Measurements from ENCODE around the gene OR9G4. TPM values are rescaled to one million over a fixed set of nuclear protein-coding genes. Genes with fewer than 3 reads are reported as not detected.

The OR9G4 gene
- total RNA-seq, 2 experiments from 2014 or later, result not detected

DNA sequence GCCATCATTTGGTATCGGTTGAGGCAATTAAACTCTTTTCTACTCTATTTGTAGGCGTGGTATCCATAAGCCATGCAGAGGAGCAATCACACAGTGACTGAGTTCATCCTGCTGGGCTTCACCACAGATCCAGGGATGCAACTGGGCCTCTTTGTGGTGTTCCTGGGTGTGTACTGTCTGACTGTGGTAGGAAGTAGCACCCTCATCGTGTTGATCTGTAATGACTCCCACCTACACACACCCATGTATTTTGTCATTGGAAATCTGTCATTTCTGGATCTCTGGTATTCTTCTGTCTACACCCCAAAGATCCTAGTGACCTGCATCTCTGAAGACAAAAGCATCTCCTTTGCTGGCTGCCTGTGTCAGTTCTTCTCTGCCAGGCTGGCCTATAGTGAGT, 8.4 kb downstream of the OR9G4 start:
- no TSS peak for BruUV-seq (replicated peaks)
- Histone ChIP-seq H3K4me3 (ENCODE audit: low read depth, low read length, poor library complexity, severe bottlenecking) (no peak overlapping the region), H3K4me2 (ENCODE audit: low read length) (no peak overlapping the region), H3K9me2 (ENCODE audit: insufficient read depth, low read length) (no peaks in the 10 kb centered on the region), H3K27ac (ENCODE audit: low read depth, low read length, poor library complexity, severe bottlenecking) (no peak overlapping the region), H4K20me1 (ENCODE audit: insufficient read depth, low read length) (no peaks in the 10 kb centered on the region), H3K4me1 (ENCODE audit: insufficient read depth, low read length, poor library complexity, severe bottlenecking) (no peaks in the 10 kb centered on the region), H3K79me2 (ENCODE audit: insufficient read depth, low read depth, low read length) (no peaks in the 10 kb centered on the region), H2AFZ (ENCODE audit: low read length) (no peak overlapping the region), H3K36me3 (ENCODE audit: insufficient read depth, low read length) (no peaks in the 10 kb centered on the region), H3K9me3 (ENCODE audit: low read length) (no peaks in the 10 kb centered on the region)
- ChIA-PET CTCF (ENCODE audit: unreplicated experiment) (no interaction called here), POLR2A (no interaction called here)
- no peak for TF ChIP-seq EZH2phosphoT487 (IDR thresholded peaks at IDR 0.05; ENCODE audit: borderline replicate concordance, low read depth, low read length)
- TF ChIP-seq CTCF (conservative IDR thresholded peaks at IDR 0.05; ENCODE audit: low read length), result no peak
- DNase-seq (ENCODE audit: low spot score), result no peak
- intact Hi-C loops (cut with micrococcal nuclease; ENCODE audit: unreplicated experiment), result no loop called here

- Histone ChIP-seq H2AFZ (ENCODE audit: low read length) (no peak overlapping the region), H3K4me2 (ENCODE audit: low read length) (no peak overlapping the region), H3K9me3 (ENCODE audit: low read length) (no peaks in the 10 kb centered on the region), H3K36me3 (ENCODE audit: insufficient read depth, low read length) (no peaks in the 10 kb centered on the region), H4K20me1 (ENCODE audit: insufficient read depth, low read length) (no peaks in the 10 kb centered on the region), H3K79me2 (ENCODE audit: insufficient read depth, low read depth, low read length) (no peaks in the 10 kb centered on the region), H3K27ac (ENCODE audit: low read depth, low read length, poor library complexity, severe bottlenecking) (no peak overlapping the region), H3K9me2 (ENCODE audit: insufficient read depth, low read length) (no peaks in the 10 kb centered on the region), H3K4me1 (ENCODE audit: insufficient read depth, low read length, poor library complexity, severe bottlenecking) (no peaks in the 10 kb centered on the region), H3K4me3 (ENCODE audit: low read depth, low read length, poor library complexity, severe bottlenecking) (no peak overlapping the region)
- intact Hi-C loops (cut with micrococcal nuclease; ENCODE audit: unreplicated experiment), result no loop called here
- DNase-seq (ENCODE audit: low spot score), result no peak
- CTCF ChIA-PET (ENCODE audit: unreplicated experiment), result no interaction called here
- no peak for TF ChIP-seq CTCF (conservative IDR thresholded peaks at IDR 0.05; ENCODE audit: low read length)
- no peak for TF ChIP-seq EZH2phosphoT487 (IDR thresholded peaks at IDR 0.05; ENCODE audit: borderline replicate concordance, low read depth, low read length)
- BruUV-seq (replicated peaks), result no TSS peak
- POLR2A ChIA-PET, result no interaction called here
Observed at GRCh38 chr11:56720513-56720912, 28.0 kb downstream of the OR9G4 start.

DNA sequence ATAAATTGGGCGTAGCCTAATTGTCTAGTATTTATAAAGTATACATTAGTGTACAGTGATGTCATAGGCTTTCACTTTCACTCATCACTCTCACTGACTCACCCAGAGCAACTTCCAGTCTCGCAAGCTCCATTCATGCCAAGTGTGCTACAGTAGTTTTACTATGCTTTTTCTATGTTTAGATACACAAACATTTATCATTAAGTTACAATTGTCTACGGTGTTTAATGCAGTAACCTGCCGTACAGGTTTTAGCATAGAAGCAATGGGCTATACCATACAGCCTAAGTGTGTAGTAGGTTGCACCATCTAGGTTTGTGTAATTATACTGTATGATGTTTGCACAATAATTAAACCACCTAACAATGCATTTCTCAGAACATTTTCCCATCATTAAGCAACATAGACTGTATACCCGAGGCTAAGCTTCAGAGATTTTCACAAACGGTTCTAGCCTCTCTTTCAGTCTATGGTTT, 32.1 kb downstream of the OR9G4 start:
- no peak for DNase-seq (ENCODE audit: low spot score)
- no TSS peak for BruUV-seq (replicated peaks)
- Histone ChIP-seq H3K27ac (ENCODE audit: low read depth, low read length, poor library complexity, severe bottlenecking) (no peak overlapping the region), H3K36me3 (ENCODE audit: insufficient read depth, low read length) (no peaks in the 10 kb centered on the region), H3K9me2 (ENCODE audit: insufficient read depth, low read length) (no peaks in the 10 kb centered on the region), H2AFZ (ENCODE audit: low read length) (no peak overlapping the region), H3K4me2 (ENCODE audit: low read length) (no peak overlapping the region), H3K4me1 (ENCODE audit: insufficient read depth, low read length, poor library complexity, severe bottlenecking) (no peaks in the 10 kb centered on the region), H3K4me3 (ENCODE audit: low read depth, low read length, poor library complexity, severe bottlenecking) (no peak overlapping the region), H3K79me2 (ENCODE audit: insufficient read depth, low read depth, low read length) (no peaks in the 10 kb centered on the region), H4K20me1 (ENCODE audit: insufficient read depth, low read length) (no peaks in the 10 kb centered on the region), H3K9me3 (ENCODE audit: low read length) (no peaks in the 10 kb centered on the region)
- CTCF ChIA-PET (ENCODE audit: unreplicated experiment), result no interaction called here
- POLR2A ChIA-PET, result interaction anchor here (0.6 kb wide), 1 partner anchor 629 kb away, joined by 3 read pairs; no protein-coding TSS in a partner anchor
- TF ChIP-seq CTCF (conservative IDR thresholded peaks at IDR 0.05; ENCODE audit: low read length) (no peak), EZH2phosphoT487 (IDR thresholded peaks at IDR 0.05; ENCODE audit: borderline replicate concordance, low read depth, low read length) (no peak)
- intact Hi-C loops (cut with micrococcal nuclease; ENCODE audit: unreplicated experiment), result no loop called here

Measured in OCI-LY7 (cell line).